T47D (cell line): Measurements from ENCODE around the gene CFHR5.
"Not testable (repeated sequence)": the region's sequence is repeated elsewhere in the genome, so short reads cannot be mapped to it uniquely, and the experiment has no call there.

Experiments
- DNase-seq, 2 experiments: peaks; one replicate each; pipeline versions ENCODE4 v3.0.0 to v3.0.0-alpha.2; 2011 to 2012; ENCODE audit warnings: low read depth in 1 of 2, low spot score in 1 of 2
- JUND ChIP-seq: IDR thresholded peaks from 2 replicates; pipeline ENCODE4 v1.6.1; 2012; ENCODE audit warnings: low read depth
- in situ Hi-C: cut with HindIII; loops from 2 replicates; pipeline ENCODE4 v1.10.0; 2016; ENCODE audit warnings: low sequenced_read_pairs, low pct_unique_long_range_greater_than_20kb

CFHR5 gene

GRCh38 chr1:196993916-196994315 is 16.6 kb downstream of the CFHR5 start:
- in situ Hi-C loops = no loop called here
- TF ChIP-seq JUND = no peak
- DNase-seq = no peak

- DNase-seq = no peak
- in situ Hi-C loops = no loop called here
- no peak for TF ChIP-seq JUND
Observed at GRCh38 chr1:196997423-196997822, 20.1 kb downstream of the CFHR5 start.

DNA sequence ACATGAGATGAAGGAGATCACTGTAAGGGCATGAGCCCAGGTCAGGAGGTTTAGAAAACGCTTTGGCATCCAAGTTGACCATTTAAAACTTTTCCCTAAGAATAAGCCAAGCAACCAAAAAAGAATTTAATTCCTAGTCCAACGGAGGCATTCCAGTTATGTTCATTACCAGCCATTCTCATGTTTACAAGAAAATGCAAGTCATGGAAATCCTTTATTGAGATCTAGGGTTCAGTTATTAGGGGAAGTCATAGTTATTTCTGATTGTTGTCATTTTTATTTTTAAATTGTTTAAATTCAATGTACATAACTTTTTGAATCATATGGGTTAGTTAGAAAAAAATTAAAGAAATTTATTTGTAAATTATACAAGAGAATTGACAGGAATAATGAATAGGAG is 24.5 kb downstream of the CFHR5 start:
- in situ Hi-C loops = no loop called here
- DNase-seq = no peak
- TF ChIP-seq JUND = no peak

DNA sequence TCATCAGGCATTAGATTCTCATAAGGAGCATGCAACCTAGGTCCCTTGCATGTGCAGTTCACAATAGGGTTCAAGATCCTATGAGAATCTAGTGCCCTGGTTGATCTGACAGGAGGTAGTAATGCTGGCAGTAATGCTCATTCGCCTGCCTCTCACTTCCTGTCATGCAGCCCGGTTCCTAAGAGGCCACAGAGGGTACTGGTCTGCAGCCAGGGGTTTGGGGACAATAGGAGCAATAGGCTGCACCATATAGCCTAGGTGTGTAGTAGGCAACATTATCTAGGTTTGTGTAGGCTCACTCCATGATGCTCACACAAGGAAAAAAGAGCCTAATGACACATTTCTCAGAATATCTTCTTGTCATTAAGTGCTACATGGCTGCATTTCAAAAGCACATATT is 25.8 kb downstream of the CFHR5 start:
- in situ Hi-C loops = no loop called here
- no peak for DNase-seq
- TF ChIP-seq JUND = no peak

- TF ChIP-seq JUND = no peak
- no peak for DNase-seq
- in situ Hi-C loops = no loop called here
Observed at GRCh38 chr1:197008861-197009260, 31.5 kb downstream of the CFHR5 start.

DNA sequence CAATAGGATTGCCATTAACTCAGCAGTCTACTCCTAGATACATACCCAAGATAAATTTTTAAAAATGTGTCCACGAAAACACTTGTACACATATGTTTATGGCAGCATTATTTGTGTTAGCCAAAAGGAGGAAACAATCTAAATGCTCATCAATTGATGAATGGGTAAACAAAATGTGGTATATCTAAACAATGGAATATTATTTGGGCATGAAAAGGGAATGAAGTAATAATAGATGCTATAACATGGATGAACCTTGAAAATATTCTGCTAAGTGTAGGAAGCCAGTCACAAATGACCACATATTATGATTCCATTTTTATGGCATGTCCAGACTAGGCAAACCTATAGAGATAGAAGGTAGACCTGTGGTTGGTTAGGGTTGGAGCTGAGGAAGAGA is 34.3 kb downstream of the CFHR5 start:
- TF ChIP-seq JUND = no peak
- in situ Hi-C loops = no loop called here
- DNase-seq = no peak

GRCh38 chr1:197013234-197013633 is 35.9 kb downstream of the CFHR5 start:
- no peak for DNase-seq
- in situ Hi-C loops = no loop called here
- no peak for TF ChIP-seq JUND

DNA sequence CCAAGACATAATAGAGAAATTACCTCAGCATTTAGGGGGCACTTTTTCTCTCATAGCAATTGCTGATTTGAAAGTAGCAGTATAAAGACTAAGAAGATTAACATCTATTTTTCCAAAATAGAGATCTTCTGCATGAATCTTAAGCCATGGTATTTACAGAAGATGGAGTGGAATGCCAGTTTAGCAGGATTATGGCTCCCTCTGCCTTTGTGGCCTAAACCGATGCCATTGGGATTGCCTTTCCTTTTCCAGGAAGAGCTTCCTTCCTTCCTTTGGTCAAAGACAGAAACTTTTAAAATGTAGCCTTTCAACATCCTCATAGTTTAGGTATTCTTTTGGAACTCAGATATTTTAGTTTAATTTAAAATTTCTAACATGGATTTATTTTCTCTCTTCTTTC is 39.4 kb downstream of the CFHR5 start:
- in situ Hi-C loops = no loop called here
- DNase-seq = no peak
- TF ChIP-seq JUND = no peak

DNA sequence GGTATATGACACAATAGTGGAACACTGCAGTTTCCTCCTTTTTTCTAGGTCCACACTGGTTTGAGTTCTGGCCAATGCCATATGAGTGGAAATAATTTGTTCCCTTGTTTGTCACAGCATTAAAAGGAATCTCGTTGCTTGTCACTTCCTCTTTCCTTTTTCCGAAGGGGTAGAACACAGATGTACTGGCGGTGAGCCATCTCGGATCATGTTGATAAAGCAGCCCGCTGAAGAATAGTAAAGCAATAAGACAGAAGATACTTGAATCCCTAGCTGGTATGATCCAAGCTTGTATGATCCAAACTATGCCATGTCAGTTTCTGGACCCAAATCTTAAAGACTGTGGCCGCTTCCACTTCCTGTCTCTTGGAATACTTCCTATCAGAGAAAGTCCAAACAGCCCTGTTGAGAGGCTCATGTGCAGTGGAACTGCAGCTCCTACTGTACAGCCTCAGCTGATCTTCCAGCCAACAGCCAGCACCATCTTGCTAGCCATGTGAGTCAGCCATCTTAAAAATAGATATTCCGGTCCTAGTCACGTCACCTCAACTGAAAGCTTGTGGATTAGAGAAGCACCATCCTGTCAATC is 40.3 kb downstream of the CFHR5 start:
- TF ChIP-seq JUND = no peak
- in situ Hi-C loops = no loop called here
- no peak for DNase-seq

- no peak for DNase-seq
- in situ Hi-C loops = no loop called here
- no peak for TF ChIP-seq JUND
Observed at GRCh38 chr1:197021716-197022115, 44.4 kb downstream of the CFHR5 start.

DNA sequence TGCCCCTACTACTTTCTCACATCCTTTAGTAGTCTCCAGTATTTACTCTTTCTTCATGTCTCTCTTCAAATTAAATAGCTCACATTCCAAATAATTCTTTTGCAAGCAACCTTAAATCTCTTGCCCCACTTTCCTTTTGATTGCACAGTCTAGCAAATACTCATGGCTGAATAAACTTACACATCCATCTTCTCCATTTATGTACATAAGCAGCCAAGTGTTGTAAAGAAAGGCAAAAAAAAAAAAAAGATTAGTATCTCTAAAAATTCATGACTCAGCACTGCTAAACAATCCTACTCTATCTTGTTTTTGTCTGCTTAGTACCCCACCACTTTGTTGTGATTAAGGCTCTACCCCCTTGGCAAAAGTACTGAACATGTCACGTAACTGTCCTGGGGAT is 47.1 kb downstream of the CFHR5 start:
- peak in 1 of 2 experiments; percentile 28 for DNase-seq
- in situ Hi-C loops = no loop called here
- TF ChIP-seq JUND = no peak

DNA sequence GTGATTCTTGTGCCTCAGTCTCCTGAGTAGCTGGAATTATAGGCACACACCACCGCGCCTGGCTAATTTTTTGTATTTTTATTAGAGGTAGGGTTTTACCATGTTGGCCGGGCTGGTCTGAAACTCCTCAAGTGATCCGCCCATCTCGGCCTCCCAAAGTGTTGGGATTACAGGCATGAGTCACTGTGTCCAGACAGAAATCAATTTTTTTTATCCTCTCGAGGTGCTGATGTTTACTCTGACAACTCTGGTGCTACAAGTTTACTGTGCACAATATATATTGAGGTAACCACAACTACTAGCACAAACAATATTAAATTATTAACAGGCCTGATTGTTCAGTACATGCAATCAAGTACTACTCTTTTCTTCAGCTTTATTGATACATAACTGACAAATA is 50.0 kb downstream of the CFHR5 start:
- in situ Hi-C loops = no loop called here
- no peak for TF ChIP-seq JUND
- DNase-seq = peak in 1 of 2 experiments; percentile 11

DNA sequence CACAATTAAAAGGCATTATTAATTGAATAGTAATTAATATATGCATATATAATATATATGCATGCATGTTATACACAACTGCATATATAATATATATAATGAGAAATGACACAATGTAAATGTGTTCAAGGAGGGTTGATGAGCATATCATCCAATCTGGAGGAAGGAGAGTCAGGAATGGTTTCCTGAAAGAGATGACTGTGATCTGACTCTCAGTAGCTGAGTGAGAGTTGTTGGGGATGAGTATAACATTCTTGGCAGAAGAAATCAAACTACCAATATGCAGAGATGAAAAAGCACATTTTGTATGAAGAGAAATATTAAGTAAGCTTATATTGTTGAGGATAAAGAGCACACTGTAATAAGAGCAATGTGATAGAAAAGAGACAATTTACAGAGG is 52.4 kb downstream of the CFHR5 start:
- TF ChIP-seq JUND = no peak
- in situ Hi-C loops = no loop called here
- no peak for DNase-seq

GRCh38 chr1:197034631-197035339 is 57.4 kb downstream of the CFHR5 start:
- in situ Hi-C loops, DNase-seq: not testable (repeated sequence)
